PC-9 (cell line): ENCODE measurements around the gene ABLIM2. TPM values are rescaled to one million over a fixed set of nuclear protein-coding genes. Genes with fewer than 3 reads are reported as not detected.

ENCODE experiments used
- BruUV-seq: library from RNA; stranded (reverse); fragments of 400-500 nt; replicated peaks from 2 replicates; lab custom pipeline; 2021; lab: Mats Ljungman, UMichigan
- CTCF ChIA-PET: fragments of 300-600 bp; sonication (Branson Sonifier 250); formaldehyde crosslinking; loops from one replicate; lab custom pipeline; 2022; ENCODE audit warnings: antibody characterized with exemption; lab: Charles Lee
- POLR2A ChIA-PET: fragments of 300-600 bp; sonication (Branson Sonifier 250); formaldehyde crosslinking; loops from one replicate; lab custom pipeline; 2022; ENCODE audit warnings: antibody characterized with exemption; ENCODE audit not compliant: unreplicated experiment; lab: Charles Lee
- DNase-seq, 2 experiments: peaks; one replicate each; pipeline versions ENCODE4 v3.0.0 to v3.0.0-alpha.2; 2015 to 2022; ENCODE audit warnings: mixed read lengths in 1 of 2
- H2AFZ ChIP-seq: fragments of 200-600 bp; sonication (generic); 2 replicates; pipeline ENCODE4 v1.8.1; 2017; ENCODE audit warnings: antibody characterized with exemption
- H3F3A ChIP-seq: fragments of 200-600 bp; sonication (generic); 2 replicates; pipeline ENCODE4 v1.8.1; 2017; ENCODE audit warnings: antibody characterized with exemption, mild to moderate bottlenecking, low read depth; ENCODE audit not compliant: insufficient read depth
- H3K27ac ChIP-seq: fragments of 200-600 bp; sonication (generic); 2 replicates; pipeline ENCODE4 v1.6.1; 2016; ENCODE audit warnings: mixed run types
- H3K27me3 ChIP-seq: fragments of 200-600 bp; sonication (generic); 2 replicates; pipeline ENCODE4 v1.6.1; 2016; ENCODE audit warnings: low read depth, mixed run types; ENCODE audit not compliant: insufficient read depth
- H3K36me3 ChIP-seq: fragments of 200-600 bp; sonication (generic); 2 replicates; pipeline ENCODE4 v1.6.1; 2016; ENCODE audit warnings: low read depth, mixed run types
- H3K4me1 ChIP-seq: fragments of 200-600 bp; sonication (generic); replicated peaks from 2 replicates; pipeline ENCODE4 v1.6.1; 2016; ENCODE audit warnings: mixed run types; ENCODE audit not compliant: insufficient read depth
- H3K4me2 ChIP-seq: fragments of 200-600 bp; sonication (generic); 2 replicates; pipeline ENCODE4 v1.6.1; 2017; ENCODE audit warnings: mixed run types
- H3K4me3 ChIP-seq: fragments of 200-600 bp; sonication (generic); 2 replicates; pipeline ENCODE4 v1.6.1; 2016; ENCODE audit warnings: mixed run types
- H3K79me2 ChIP-seq: fragments of 200-600 bp; sonication (generic); 2 replicates; pipeline ENCODE4 v1.6.1; 2017; ENCODE audit warnings: low read depth, mixed run types
- H3K9me2 ChIP-seq: fragments of 200-600 bp; sonication (generic); 2 replicates; pipeline ENCODE4 v1.8.1; 2017; ENCODE audit warnings: mild to moderate bottlenecking; ENCODE audit not compliant: insufficient read depth
- H3K9me3 ChIP-seq: fragments of 200-600 bp; sonication (generic); 2 replicates; pipeline ENCODE4 v1.8.1; 2016; ENCODE audit warnings: low read depth; ENCODE audit not compliant: insufficient read depth
- H4K20me1 ChIP-seq: fragments of 200-600 bp; sonication (generic); 2 replicates; pipeline ENCODE4 v1.8.1; 2017; ENCODE audit not compliant: insufficient read depth
- CTCF ChIP-seq: fragments of 200-600 bp; sonication (generic); conservative IDR thresholded peaks from 2 replicates; pipeline ENCODE4 v1.6.1; 2017; ENCODE audit warnings: mixed run types, antibody characterized with exemption, mild to moderate bottlenecking, moderate library complexity
- EZH2 ChIP-seq: fragments of 200-600 bp; sonication (generic); IDR thresholded peaks from 2 replicates; pipeline ENCODE4 v1.8.0; 2017; ENCODE audit warnings: antibody characterized with exemption, low read depth
- intact Hi-C: fragments of 100-400 bp; cut with micrococcal nuclease; formaldehyde crosslinking; loops from one replicate; pipeline ENCODE4 v1.10.0; 2022; ENCODE audit not compliant: unreplicated experiment
- total RNA-seq: library from RNA; stranded (reverse); gene quantifications from 2 replicates; pipeline ENCODE4 v1.2.3, GENCODE V29; 2021

ABLIM2 gene
- total RNA-seq, 1 experiment from 2014 or later, result 1.6 TPM

GRCh38 chr4:8061145-8061544 is 97.5 kb downstream of the ABLIM2 start:
- Histone ChIP-seq H3K4me1 (no peaks in the 10 kb centered on the region), H3K9me3 (no peaks in the 10 kb centered on the region; the same call in 1 of the 2 replicates), H3K4me3 (no peak overlapping the region), H3K27ac (no peak overlapping the region), H3K9me2 (no peaks in the 10 kb centered on the region), H2AFZ (no peak overlapping the region), H3K36me3 (no peaks in the 10 kb centered on the region), H3K79me2 (no peaks in the 10 kb centered on the region), H4K20me1 (no peaks in the 10 kb centered on the region), H3F3A (no peaks in the 10 kb centered on the region), H3K4me2 (no peak overlapping the region), H3K27me3 (peaks cover 2% of the 10 kb centered on the region; the same call in 1 of the 2 replicates)
- CTCF ChIA-PET, result no interaction called here
- TF ChIP-seq CTCF (no peak), EZH2 (no peak)
- BruUV-seq, result no TSS peak
- intact Hi-C loops, result no loop called here
- DNase-seq, result no peak
- POLR2A ChIA-PET, result no interaction called here

GRCh38 chr4:8060632-8061031 is 98.0 kb downstream of the ABLIM2 start:
- Histone ChIP-seq H3K9me2 (no peaks in the 10 kb centered on the region), H3K4me1 (no peaks in the 10 kb centered on the region), H3K27ac (no peak overlapping the region), H3K79me2 (no peaks in the 10 kb centered on the region), H4K20me1 (no peaks in the 10 kb centered on the region), H3F3A (no peaks in the 10 kb centered on the region), H3K4me3 (no peak overlapping the region), H2AFZ (no peak overlapping the region), H3K4me2 (no peak overlapping the region), H3K9me3 (no peaks in the 10 kb centered on the region; the same call in 1 of the 2 replicates), H3K36me3 (no peaks in the 10 kb centered on the region), H3K27me3 (peaks cover 2% of the 10 kb centered on the region; the same call in 1 of the 2 replicates)
- intact Hi-C loops, result no loop called here
- BruUV-seq, result no TSS peak
- no peak for TF ChIP-seq CTCF
- TF ChIP-seq EZH2, result no peak
- ChIA-PET CTCF (no interaction called here), POLR2A (no interaction called here)
- DNase-seq, result no peak

GRCh38 chr4:8058031-8058479 is 100.6 kb downstream of the ABLIM2 start:
- ChIA-PET POLR2A (no interaction called here), CTCF (no interaction called here)
- Histone ChIP-seq H3K4me3 (no peak overlapping the region), H4K20me1 (no peaks in the 10 kb centered on the region), H3F3A (no peaks in the 10 kb centered on the region), H3K27me3 (no peaks in the 10 kb centered on the region; the same call in 1 of the 2 replicates), H3K9me3 (no peaks in the 10 kb centered on the region), H3K36me3 (no peaks in the 10 kb centered on the region), H2AFZ (no peak overlapping the region), H3K27ac (no peak overlapping the region), H3K4me2 (no peak overlapping the region), H3K79me2 (no peaks in the 10 kb centered on the region), H3K4me1 (no peaks in the 10 kb centered on the region), H3K9me2 (no peaks in the 10 kb centered on the region)
- no TSS peak for BruUV-seq
- DNase-seq, result no peak
- intact Hi-C loops, result no loop called here
- TF ChIP-seq CTCF, result no peak
- no peak for TF ChIP-seq EZH2
